Panc1 (cell line): ENCODE measurements around the gene TRAPPC12. TPM values are rescaled to one million over a fixed set of nuclear protein-coding genes. Genes with fewer than 3 reads are reported as not detected.

ENCODE experiments used
- ATAC-seq: fragments of 200-7000 bp; cut with Tn5 transposase; 2 replicates; pipeline ENCODE4 v1.9.1; 2020; ENCODE audit warnings: mild to moderate bottlenecking, moderate library complexity
- BruUV-seq: library from RNA; stranded (reverse); fragments of 400-500 nt; replicated peaks from 2 replicates; lab custom pipeline; 2021; lab: Mats Ljungman, UMichigan
- CTCF ChIA-PET: fragments of 300-600 bp; sonication (Branson Sonifier 250); formaldehyde crosslinking; loops from one replicate; lab custom pipeline; 2022; ENCODE audit warnings: antibody characterized with exemption; lab: Charles Lee
- POLR2A ChIA-PET: fragments of 300-600 bp; sonication (Branson Sonifier 250); formaldehyde crosslinking; loops from one replicate; lab custom pipeline; 2022; ENCODE audit warnings: antibody characterized with exemption; lab: Charles Lee
- DNase-seq: peaks from one replicate; pipeline ENCODE4 v3.0.0-alpha.2; 2010; ENCODE audit warnings: low read depth, low spot score
- H3K27ac ChIP-seq: 2 replicates; pipeline ENCODE4 v1.5.1; 2011; ENCODE audit warnings: mild to moderate bottlenecking, low read length, inconsistent platforms
- H3K27me3 ChIP-seq: fragments of 200-500 bp; sonication (Bioruptor generic); 2 replicates; pipeline ENCODE4 v1.6.0; 2014; ENCODE audit warnings: low read length, inconsistent platforms; ENCODE audit not compliant: control insufficient read depth, insufficient read depth
- H3K36me3 ChIP-seq: fragments of 200-500 bp; sonication (Bioruptor generic); 2 replicates; pipeline ENCODE4 v1.5.1; 2014; ENCODE audit warnings: inconsistent platforms, mild to moderate bottlenecking, low read length, moderate library complexity; ENCODE audit not compliant: control insufficient read depth, insufficient read depth
- H3K4me1 ChIP-seq: 2 replicates; pipeline ENCODE4 v1.5.1; 2011; ENCODE audit warnings: inconsistent platforms, mild to moderate bottlenecking, low read length, moderate library complexity; ENCODE audit not compliant: control insufficient read depth, insufficient read depth
- H3K4me3 ChIP-seq, 2 experiments: 2 replicates each; pipeline ENCODE4 v1.5.1; 2011 to 2012; ENCODE audit warnings: low read depth in 2 of 2, low read length in 2 of 2, mild to moderate bottlenecking in 2 of 2, inconsistent platforms in 1 of 2, moderate library complexity in 1 of 2
- H3K9me3 ChIP-seq: fragments of 200-500 bp; sonication (Bioruptor generic); 2 replicates; pipeline ENCODE4 v1.5.1; 2014; ENCODE audit warnings: low read depth, mild to moderate bottlenecking, inconsistent platforms, low read length, moderate library complexity; ENCODE audit not compliant: control insufficient read depth, insufficient read depth
- CTCF ChIP-seq: fragments of 450-650 bp; IDR thresholded peaks from 2 replicates; pipeline ENCODE4 v1.5.1; 2017; ENCODE audit warnings: mild to moderate bottlenecking
- POLR2AphosphoS5 ChIP-seq: IDR thresholded peaks from 2 replicates; pipeline ENCODE4 v1.6.1; 2012; ENCODE audit warnings: mild to moderate bottlenecking, low read depth, low read length, moderate library complexity
- REST ChIP-seq, 2 experiments: IDR thresholded peaks; 2 replicates each; pipeline ENCODE4 v1.6.1; 2011 to 2012; ENCODE audit warnings: low read depth in 2 of 2, control low read depth in 1 of 2, low read length in 1 of 2, mild to moderate bottlenecking in 1 of 2, moderate library complexity in 1 of 2; ENCODE audit not compliant: insufficient read depth in 1 of 2
- SIN3A ChIP-seq: IDR thresholded peaks from 2 replicates; pipeline ENCODE4 v1.6.1; 2012; ENCODE audit warnings: low read depth, mild to moderate bottlenecking, low read length, moderate library complexity, borderline replicate concordance; ENCODE audit not compliant: insufficient read depth
- TCF7L2 ChIP-seq: IDR thresholded peaks from 2 replicates; pipeline ENCODE4 v1.6.1; 2011; ENCODE audit warnings: mild to moderate bottlenecking, low read depth, low read length, inconsistent platforms
- in situ Hi-C: cut with HindIII; loops from 2 replicates; pipeline ENCODE4 v1.10.0; 2016; ENCODE audit warnings: low sequenced_read_pairs, low pct_unique_long_range_greater_than_20kb
- intact Hi-C: fragments of 100-400 bp; cut with micrococcal nuclease; formaldehyde crosslinking; loops from one replicate; pipeline ENCODE4 v1.10.0; 2022; ENCODE audit not compliant: unreplicated experiment
- total RNA-seq: library from RNA; stranded (reverse); gene quantifications from one replicate; pipeline ENCODE4 v1.2.1, GENCODE V29; 2021; ENCODE audit not compliant: unreplicated experiment

Gene TRAPPC12
- total RNA-seq, 1 experiment from 2014 or later = 78.7 TPM

GRCh38 chr2:3483227-3483985, 103.9 kb downstream of the TRAPPC12 start:
- no peaks in the 10 kb centered on the region for H3K27me3 ChIP-seq
- TF ChIP-seq CTCF = no peak
- TF ChIP-seq POLR2AphosphoS5 = no peak
- no peak for TF ChIP-seq REST (IDR thresholded peaks at IDR 0.05; ENCODE audit: insufficient read depth in 1 of 2, low read depth in 2 of 2, low read length in 1 of 2)
- no peak for TF ChIP-seq TCF7L2
- no peak for TF ChIP-seq SIN3A
- in situ Hi-C loops (no loop called here), intact Hi-C loops (no loop called here)
- BruUV-seq = no TSS peak
- H3K4me1 ChIP-seq = no peaks in the 10 kb centered on the region; the same call in 1 of the 2 replicates
- ChIA-PET POLR2A (no interaction called here), CTCF (no interaction called here)
- H3K9me3 ChIP-seq = no peaks in the 10 kb centered on the region
- no peaks in the 10 kb centered on the region for H3K36me3 ChIP-seq
- H3K4me3 ChIP-seq = no peak overlapping the region
- no peak overlapping the region for H3K27ac ChIP-seq
- peak; percentile 53 for ATAC-seq
- no peak for DNase-seq

GRCh38 chr2:3483986-3484960, 104.8 kb downstream of the TRAPPC12 start:
- ChIA-PET CTCF (no interaction called here), POLR2A (no interaction called here)
- H3K27me3 ChIP-seq = no peaks in the 10 kb centered on the region
- DNase-seq (no peak), ATAC-seq (no peak)
- no TSS peak for BruUV-seq
- no peaks in the 10 kb centered on the region for H3K9me3 ChIP-seq
- no peaks in the 10 kb centered on the region for H3K36me3 ChIP-seq
- H3K27ac ChIP-seq = no peak overlapping the region
- in situ Hi-C loops = no loop called here
- no peak overlapping the region for H3K4me3 ChIP-seq
- intact Hi-C loops = no loop called here
- no peaks in the 10 kb centered on the region; the same call in 1 of the 2 replicates for H3K4me1 ChIP-seq
- TF ChIP-seq POLR2AphosphoS5 (no peak), TCF7L2 (no peak), REST (IDR thresholded peaks at IDR 0.05; ENCODE audit: insufficient read depth in 1 of 2, low read depth in 2 of 2, low read length in 1 of 2) (no peak), CTCF (no peak), SIN3A (no peak)
